ENCODE results near the gene MAPK7.

The MAPK7 gene

DNA sequence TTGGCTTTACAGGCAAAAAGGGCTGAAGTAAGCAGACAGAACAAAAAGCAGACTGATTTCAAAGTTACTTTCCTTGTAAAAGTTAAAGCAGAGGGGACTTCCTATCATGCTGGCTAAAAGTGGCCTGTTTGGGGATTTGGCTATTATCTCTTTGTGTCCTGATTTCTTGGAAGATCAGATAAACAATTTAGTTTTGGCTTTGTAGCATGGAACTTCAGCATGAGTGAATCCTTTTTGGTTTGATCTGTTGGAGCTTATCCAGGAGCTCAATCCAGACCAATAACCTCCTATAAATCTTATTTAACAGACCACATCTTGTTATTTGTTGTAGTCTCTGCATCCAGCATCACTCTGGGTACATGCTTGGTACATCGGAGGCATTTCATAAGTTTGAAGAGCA is 23.9 kb downstream of the MAPK7 start:
- no peak for FAIRE-seq

DNA sequence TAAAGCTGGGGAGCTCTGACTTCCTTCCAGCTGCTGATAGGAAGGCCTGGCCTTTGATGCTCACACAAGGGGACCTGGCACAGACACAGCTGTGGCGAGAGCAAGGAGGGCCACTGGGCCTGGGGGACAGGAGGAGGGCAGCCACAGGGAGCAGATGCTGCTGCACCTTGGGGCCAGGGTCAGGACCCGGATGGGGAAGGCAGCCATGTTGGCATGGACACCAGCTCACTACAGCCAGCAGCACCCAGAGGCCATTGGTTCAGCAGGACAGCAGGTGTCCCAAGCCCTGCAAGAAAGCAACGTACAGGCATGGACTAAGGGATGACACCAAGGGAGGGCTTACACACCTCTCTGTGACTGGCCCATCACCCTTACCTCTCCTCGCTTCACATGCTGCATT is 24.7 kb downstream of the MAPK7 start:
- no peak for FAIRE-seq

DNA sequence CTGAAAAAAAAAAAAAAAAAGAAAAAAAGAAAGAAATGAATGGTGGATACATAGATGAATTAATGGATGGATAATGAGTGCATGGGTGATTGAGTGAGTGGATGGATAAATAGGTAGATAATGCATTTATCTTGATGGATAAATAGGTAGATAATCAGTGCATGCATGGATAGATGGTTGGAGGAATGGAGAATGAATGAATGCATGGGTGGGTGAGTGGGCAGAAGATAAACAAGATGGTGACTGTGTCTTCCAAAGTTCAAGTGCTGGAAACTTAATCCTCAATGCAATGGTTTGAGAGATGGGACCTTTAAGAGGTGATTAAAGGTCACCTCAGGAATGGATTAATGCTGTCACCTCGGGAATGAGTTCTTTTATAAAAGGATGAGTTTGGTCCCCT is 26.0 kb downstream of the MAPK7 start:
- FAIRE-seq: no peak

DNA sequence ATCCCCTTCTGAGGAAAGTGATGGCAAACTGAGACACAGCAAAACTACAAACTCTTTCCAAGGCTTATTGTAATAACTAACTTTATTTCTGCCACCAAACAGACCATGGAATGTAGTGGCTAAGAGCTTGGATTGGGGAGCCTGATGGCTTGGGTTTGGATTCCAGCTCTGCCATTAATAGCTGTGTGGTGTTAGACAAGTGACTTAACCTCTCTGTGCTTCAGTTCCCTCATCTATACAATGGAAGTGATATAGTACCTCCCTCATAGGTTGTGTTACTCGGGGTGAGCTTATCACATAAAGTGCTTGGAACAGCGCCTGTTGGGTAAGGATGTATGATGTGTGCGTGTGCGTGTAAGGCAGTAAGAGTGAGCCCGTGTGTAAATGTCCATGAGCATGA is 26.8 kb downstream of the MAPK7 start:
- FAIRE-seq: no peak

DNA sequence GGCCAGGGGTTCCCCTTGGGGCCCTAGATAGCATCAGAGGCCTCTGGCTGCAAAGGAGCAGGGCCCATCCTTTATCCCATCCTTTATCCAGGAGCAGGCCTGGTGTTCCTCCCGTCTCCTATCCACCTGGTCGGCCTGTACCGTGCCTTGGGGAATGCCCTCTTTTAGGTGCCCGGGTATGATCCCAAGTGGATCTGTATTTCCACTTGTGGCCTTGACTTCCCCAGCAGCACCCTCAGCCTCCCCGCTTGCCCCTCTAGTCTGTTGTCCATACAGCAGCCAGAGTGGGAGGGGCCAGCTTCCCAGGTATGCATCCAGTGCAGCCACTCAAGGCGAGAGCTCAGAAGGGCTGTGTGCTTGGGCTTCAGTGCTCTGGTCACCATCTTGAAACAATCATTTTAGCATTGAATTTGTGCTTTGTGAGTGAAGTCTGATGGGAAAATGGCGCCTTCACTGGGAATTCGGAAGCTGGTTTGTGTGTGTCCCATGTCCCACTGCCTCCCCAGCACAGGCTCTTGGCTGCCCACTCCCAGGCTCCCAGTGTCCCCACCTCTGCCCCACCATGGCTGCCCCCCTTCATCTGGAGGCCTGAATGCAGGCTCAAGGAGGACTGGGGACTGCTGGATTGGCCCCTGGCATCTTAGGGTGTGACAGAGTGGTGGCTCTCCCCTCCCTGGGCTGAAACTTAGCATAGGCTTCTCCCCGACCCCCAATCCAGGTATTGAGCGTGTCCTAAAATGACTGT is 29.5 kb downstream of the MAPK7 start:
- FAIRE-seq: no peak

DNA sequence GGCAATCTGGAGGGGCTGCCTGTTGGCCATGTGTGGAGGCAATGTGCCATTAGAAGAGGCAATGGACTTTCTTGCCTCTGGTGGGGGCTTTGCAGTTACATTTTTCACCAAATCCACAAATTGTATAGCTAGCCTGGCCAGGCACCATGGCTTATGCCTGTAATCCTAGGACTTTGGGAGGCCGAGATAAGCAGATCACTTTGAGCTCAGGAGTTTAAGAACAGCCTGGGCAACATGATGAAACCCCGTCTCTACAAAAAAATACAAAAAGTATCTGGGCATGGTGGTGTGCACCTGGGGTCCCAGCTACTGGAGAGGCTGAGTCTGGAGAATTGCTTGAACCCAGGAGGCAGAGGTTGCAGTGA is 30.0 kb downstream of the MAPK7 start:
- FAIRE-seq: no peak

DNA sequence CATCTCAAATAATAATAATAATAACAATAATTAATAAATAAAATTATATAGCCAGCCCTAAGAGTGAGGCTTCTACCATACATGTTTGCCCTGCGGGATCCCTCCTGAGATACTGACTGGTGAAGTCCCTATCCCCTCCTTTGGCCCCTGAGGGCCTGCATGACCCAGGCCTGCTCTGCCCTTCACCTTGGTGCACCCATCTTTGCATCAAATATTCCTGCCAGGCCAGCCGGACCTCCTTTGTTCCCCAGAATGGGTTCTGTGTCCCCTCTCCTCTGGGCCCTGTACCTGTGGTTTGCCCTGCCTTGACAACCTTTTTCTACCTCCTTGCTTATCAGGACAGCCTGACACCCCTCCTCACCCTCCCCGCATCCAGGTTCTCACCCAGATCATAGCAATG is 30.8 kb downstream of the MAPK7 start:
- FAIRE-seq: no peak

DNA sequence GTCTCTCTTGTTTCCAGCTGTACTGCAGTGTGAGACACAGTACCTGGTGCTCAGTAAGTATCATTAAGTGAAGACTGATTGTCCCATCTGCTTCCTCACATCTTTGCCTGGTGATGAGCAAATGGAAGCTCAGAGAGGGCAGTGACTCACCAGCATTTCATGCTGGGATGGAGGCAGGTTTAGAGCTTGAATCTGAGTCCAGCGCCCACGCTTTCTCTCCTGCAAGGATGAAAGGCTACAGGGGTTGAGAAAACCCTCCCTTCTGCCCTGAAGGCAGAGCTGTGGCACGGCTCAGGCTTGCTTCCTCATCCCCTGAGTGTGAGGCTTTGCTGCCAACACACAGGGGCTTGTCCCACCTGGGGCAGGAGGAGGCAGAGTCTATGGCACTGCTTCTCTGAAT is 31.2 kb downstream of the MAPK7 start:
- FAIRE-seq: no peak

DNA sequence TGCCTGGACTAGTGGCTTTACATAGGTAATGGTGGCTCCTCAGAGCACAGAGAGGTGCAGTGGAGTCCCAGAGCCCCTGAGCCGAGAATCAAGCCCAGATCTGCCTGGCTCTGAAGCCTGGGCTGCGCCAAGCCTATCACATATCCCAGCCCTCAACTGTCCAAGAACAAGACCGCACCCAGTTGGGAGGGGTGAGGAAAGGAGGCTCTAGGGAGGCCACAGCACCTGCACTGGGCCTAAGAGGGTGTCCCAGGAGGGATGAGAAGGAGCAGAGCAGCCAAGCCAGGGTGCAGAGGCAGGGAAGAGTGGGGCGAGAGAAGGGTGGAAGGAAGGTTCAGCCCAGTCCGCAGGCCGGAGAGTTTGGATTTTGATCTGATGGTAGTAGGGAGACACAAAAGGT is 31.8 kb downstream of the MAPK7 start:
- FAIRE-seq: no peak

DNA sequence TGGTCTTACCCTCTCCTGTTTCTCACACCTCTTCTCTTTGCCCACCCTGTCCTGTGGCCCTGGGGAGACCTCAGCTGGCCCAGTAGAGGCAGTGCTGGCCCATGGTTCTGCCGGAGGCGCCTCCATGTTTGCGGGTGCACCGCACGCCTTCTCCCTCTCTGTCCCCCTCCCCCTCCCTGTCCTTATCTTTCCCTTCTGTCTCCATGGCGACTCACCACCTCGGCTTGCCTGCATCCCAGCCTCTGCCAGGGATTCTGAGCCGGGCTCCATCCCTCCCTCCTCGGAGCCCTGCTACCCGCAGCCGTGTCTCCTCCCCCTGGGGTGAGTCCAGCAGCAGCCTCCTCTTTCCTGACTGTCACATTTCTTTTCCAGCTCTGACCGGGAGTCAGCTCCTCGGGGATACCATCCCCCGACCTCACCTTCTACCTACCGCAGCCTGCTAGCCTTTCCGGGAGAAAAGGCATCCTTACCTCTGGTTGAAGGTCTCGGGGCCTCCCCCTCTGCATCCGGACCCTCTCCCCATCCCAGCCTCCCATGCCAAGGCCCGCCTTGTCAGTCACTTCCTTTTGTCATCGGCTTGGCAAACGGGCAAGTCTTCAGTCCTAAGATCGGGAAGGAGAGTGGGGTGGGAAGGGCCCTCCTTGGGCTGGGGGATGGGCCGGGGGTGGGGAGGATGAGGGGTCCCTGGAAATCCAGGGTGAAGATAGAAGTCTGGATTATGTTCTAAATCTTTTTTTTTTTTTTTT is 32.8 kb downstream of the MAPK7 start, which contains the start of gene RNF112:
TSS of gene RNF112 (plus strand) at position 358 of the 746 bp plus-strand sequence. CDS start at position 535, 177 bp downstream.
- no peak for FAIRE-seq

DNA sequence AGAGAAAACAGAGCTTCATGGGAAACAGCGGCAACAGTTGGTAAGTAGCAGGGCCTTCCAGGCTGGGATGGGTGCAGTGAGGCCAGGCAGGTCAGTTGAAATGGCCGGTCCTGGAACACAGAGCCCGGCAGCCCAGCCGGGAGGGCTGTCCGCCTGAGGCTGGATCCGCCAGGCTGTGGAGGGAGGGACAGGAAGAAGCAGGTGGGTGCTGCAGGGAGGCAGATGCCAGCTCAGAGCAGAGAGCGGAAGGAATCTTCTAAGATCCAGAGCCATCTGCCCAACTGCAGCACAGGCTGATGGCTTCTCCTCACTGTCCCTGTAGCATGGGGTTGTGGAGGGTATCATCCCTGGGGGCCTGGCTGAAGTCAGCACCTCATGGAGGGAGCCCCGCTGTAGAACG is 33.3 kb downstream of the MAPK7 start:
- FAIRE-seq: no peak

DNA sequence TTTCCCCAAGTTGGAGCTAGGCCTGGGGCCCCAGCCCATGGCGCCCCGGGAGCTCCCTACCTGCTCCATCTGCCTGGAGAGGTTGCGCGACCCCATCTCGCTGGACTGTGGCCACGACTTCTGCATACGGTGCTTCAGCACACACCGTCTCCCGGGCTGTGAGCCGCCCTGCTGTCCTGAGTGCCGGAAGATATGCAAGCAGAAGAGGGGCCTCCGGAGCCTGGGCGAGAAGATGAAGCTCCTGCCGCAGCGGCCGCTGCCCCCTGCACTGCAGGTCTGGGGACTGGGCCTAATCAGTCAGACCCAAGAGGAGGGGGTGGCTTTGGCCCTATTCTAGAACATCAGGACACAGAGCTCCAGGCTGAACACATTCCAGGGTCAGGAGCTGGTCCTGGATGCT is 34.2 kb downstream of the MAPK7 start:
- no peak for FAIRE-seq

DNA sequence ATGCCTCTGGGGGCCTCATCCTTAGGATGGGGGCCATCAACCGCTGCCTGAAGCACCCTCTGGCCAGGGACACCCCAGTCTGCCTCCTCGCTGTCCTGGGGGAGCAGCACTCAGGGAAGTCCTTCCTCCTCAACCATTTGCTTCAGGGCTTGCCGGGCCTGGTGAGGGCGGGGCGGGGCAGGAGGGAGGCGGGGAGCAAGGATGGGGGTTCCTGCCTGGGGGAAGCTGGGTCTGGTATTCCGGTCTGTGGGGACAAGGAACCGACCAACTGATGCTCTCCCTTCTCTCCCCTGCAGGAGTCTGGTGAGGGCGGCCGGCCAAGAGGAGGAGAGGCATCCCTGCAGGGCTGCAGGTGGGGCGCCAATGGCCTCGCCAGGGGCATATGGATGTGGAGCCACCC is 34.7 kb downstream of the MAPK7 start:
- no peak for FAIRE-seq

DNA sequence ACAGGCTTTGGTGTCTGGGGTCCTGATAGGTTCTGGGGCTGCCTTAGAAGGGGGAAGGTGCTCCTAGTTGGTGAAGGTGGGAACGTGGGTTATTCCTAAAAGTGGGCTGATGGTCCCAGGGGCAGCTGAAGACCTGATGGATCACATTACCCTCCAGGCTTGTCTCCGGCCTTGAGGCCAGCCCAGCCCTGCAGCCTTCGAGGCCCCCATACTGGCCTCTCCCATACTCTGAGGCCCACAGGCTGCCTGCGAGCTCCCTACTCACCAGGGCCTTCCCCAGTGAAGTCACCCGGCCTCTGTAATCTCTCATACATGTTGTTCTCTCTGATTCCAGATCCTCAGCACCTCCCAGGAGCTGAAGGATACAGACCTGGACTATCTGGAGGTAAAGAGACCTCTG is 35.5 kb downstream of the MAPK7 start:
- no peak for FAIRE-seq

DNA sequence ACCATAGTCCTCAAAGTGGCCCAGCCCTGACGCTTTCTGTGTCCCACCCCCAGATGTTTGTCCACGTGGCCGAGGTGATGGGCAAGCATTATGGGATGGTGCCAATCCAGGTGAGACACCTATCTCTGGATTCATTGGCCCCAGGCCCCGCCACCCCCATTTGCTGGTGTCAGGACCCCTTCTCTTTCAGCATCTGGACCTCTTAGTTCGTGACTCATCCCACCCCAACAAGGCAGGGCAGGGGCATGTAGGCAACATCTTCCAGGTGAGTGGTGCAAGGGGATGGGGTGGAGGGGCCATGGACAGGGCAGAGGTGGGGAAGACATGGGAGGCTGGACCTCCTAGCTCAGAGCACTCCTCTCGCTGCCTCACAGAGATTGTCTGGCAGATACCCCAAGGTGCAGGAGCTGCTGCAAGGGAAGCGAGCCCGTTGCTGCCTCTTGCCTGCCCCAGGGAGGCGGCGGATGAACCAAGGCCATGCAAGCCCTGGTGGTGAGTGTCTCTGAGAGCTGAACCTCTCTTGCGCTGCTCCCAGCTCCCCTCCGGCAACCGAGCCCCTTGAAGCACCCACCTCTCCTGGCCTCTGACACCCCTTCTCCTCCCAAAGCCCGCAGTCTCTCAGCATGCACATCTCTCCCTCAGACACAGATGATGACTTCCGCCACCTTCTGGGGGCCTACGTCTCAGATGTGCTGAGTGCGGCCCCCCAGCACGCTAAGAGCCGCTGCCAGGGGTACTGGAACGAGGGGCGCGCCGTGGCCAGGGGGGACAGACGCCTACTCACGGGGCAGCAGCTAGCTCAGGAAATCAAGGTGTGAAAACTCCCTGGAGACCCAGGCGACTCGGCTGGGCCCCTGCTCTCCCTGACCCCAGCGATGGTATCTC is 36.3 kb downstream of the MAPK7 start:
- FAIRE-seq: no peak

DNA sequence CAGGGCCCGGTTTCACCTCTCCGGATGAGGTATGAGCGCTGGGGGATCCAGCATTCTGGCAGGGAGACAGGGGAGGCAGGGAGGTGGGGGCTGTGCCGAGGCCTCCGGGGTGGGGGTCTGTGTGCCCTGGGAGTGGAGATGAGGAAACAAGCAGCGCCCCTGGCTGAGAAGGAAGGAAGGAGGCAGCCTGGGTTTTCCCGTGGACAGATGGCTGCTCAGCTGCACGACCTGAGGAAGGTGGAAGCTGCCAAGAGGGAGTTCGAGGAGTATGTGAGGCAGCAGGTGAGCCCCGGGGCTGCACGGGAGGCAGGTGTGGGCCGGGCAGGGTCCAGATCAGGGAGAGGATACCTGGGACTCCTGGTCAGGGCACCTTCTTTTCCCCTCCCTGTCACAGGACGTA is 37.0 kb downstream of the MAPK7 start:
- no peak for FAIRE-seq

DNA sequence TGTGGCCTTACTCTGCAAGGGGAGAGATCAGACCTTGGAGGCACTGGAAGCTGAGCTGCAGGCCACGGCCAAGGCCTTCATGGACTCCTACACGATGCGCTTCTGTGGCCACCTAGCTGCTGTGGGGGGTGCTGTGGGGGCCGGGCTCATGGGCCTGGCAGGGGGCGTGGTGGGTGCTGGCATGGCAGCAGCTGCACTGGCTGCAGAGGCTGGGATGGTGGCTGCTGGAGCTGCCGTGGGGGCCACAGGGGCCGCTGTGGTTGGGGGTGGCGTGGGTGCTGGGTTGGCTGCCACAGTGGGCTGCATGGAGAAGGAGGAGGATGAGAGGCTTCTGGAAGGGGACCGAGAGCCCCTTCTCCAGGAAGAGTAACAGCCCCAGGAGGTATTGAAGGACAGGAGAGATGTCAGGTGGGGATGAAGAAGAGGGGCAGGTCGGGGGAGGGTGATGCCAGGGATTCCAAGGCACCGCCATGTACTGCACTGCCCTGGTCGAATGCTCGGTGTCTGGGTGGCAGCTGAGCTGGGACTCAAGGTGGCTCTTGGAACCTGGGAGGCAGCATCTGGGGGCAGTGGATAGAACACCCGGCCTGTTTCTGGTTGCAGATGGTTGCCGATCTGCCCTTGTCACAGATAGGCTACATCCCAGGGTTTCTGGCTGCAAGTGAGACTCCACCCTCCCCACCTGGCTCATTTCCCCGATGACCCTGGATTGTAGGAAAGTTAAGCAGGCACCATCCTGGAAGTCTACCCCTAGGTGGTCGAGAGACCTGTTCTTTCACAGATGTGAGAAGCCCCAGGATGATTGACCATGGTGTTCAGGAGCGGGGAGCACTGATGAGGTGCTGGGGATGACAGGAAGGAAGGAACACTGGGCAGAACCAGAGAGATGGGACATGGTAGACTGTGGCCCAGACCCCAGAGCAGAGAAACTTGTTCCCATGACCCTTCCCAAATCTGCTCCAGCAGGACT is 37.8 kb downstream of the MAPK7 start:
- no peak for FAIRE-seq

DNA sequence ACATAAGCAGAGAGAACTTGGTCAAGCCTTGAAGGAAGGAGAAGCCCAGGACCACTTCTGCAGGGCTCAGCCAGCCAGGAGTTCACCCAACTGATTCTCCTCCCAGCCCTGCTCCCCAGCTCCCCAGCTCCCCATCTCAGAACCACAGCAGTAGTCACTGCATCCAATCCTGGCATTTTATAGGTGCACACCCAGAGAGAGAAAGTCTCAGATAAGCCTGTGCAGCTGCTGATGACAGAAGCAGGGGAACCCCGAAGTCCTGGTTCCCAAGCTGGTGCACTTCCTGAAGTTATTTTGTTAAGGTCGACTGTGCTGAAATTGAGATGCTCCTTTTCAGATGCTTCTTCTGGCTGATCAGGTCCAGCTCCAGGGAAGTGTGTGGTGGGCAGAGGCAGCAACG is 39.3 kb downstream of the MAPK7 start:
- FAIRE-seq: no peak

DNA sequence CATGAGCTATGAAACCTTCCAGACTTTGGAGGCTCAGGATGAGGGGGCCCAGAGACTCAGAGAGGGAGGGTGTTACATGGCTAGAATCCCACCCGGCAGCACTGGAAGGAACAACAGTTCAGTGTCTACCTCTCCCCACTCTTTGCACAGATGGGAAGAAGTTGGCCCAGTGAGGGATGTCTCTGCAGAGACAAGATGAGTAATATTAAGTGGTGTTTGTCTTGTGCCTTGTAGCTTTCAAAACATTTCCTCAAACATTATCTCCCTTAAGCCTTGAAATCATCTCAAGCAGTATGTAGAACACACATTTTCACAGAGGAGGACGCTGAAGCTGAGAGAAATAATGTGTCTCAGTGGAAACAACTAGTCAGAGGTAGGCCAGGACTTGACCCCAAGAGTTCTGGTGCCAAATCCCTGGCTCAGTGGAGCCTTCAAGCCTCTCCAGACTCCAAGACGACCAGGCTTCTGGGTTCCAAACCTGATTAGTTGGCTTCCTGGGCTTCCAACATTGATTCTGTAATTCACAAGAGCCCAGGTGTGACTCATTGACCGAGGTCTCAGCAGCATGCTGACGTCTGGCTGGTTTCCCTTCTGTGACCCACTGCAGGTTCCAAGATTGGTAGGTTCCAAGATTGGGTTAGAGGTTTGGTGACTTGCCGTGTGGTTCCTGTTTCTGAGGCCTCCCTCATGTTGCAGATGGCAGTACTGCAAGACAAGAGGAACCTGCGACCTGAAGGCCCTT is 40.1 kb downstream of the MAPK7 start:
- no peak for FAIRE-seq

DNA sequence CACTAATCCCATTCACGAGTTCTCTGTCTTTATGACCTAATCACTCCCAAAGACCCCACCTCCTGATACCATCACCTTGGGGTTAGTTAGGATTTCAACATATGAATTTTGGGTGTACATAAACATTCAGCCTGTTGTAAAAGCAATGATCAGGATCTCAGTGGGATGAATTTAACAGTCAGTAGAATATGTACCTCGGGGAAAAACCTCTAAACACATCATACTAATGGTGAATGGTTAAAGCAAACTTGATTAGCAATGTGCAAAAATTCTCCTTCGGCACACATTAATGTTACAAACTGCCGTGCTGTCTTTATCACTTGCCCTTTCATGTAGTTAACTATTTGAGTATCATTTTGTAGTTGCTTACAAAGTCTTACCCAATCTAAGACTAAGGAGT is 42.9 kb downstream of the MAPK7 start:
- no peak for FAIRE-seq

DNA sequence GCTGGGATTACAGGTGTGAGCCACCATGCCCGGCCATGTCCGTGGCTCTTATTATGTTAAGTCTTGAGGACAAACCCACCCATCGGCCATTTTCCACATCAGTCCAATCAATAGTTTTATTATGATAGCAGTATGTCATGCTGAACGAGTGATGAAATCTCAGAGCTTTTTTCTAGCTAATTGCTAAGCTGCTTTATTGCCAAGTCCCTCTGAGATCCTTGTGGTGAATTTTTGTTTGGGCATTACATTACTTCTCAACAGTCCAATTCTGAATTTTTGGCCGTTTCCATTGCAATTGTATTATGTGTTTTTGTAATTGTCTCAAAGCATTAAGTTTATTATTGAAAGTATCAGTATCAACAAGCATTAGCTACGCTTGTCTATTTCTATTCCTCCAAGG is 43.6 kb downstream of the MAPK7 start:
- no peak for FAIRE-seq

All from islet of Langerhans (tissue), 1 donor.